HUES48 (cell line): ENCODE measurements around the gene PATZ1.
A peak's percentile ranks its signal among the peaks of the same experiment; 100 is the strongest.
"Not testable (repeated sequence)": the region's sequence is repeated elsewhere in the genome, so short reads cannot be mapped to it uniquely, and the experiment has no call there.

ENCODE experiments used
- H3K27ac ChIP-seq: one replicate; pipeline ENCODE4 v1.7.0; 2013; ENCODE audit warnings: low read depth, low read length, inconsistent platforms
- H3K27me3 ChIP-seq: 2 replicates; pipeline ENCODE4 v1.6.1; 2013; ENCODE audit warnings: mild to moderate bottlenecking, low read length; ENCODE audit not compliant: control insufficient read depth, insufficient read depth
- H3K36me3 ChIP-seq: 2 replicates; pipeline ENCODE4 v1.6.1; 2013; ENCODE audit warnings: low read length; ENCODE audit not compliant: control insufficient read depth, insufficient read depth
- H3K4me1 ChIP-seq: 2 replicates; pipeline ENCODE4 v1.6.1; 2013; ENCODE audit warnings: mild to moderate bottlenecking, low read length; ENCODE audit not compliant: control insufficient read depth, insufficient read depth
- H3K4me3 ChIP-seq: 2 replicates; pipeline ENCODE4 v1.5.1; 2013; ENCODE audit warnings: mild to moderate bottlenecking, low read depth, low read length
- H3K9ac ChIP-seq: 2 replicates; pipeline ENCODE4 v1.6.1; 2013; ENCODE audit warnings: mild to moderate bottlenecking, low read depth, low read length, moderate library complexity
- H3K9me3 ChIP-seq: 2 replicates; pipeline ENCODE4 v1.6.1; 2013; ENCODE audit warnings: low read length; ENCODE audit not compliant: control insufficient read depth, insufficient read depth

PATZ1 gene

GRCh38 chr22:31350410-31350863, 4.3 kb upstream of the PATZ1 start:
- H3K9me3 ChIP-seq, result no peaks in the 10 kb centered on the region
- H3K4me1 ChIP-seq, result peaks cover 3% of the 10 kb centered on the region
- H3K9ac ChIP-seq, result no peak overlapping the region
- no peaks in the 10 kb centered on the region for H3K36me3 ChIP-seq
- no peaks in the 10 kb centered on the region for H3K27me3 ChIP-seq
- H3K27ac ChIP-seq, result no peak overlapping the region
- no peak overlapping the region for H3K4me3 ChIP-seq

- H3K36me3 ChIP-seq, result no peaks in the 10 kb centered on the region
- no peak overlapping the region for H3K9ac ChIP-seq
- H3K4me1 ChIP-seq, result peaks cover 4% of the 10 kb centered on the region
- no peak overlapping the region for H3K27ac ChIP-seq
- no peaks in the 10 kb centered on the region for H3K27me3 ChIP-seq
- H3K9me3 ChIP-seq, result no peaks in the 10 kb centered on the region
- no peak overlapping the region for H3K4me3 ChIP-seq
Observed at GRCh38 chr22:31349960-31350359, 3.8 kb upstream of the PATZ1 start.

- Histone ChIP-seq H3K9ac (no peak overlapping the region), H3K27ac (no peak overlapping the region), H3K4me3 (no peak overlapping the region), H3K4me1 (peaks cover 16% of the 10 kb centered on the region), H3K9me3 (no peaks in the 10 kb centered on the region), H3K27me3 (no peaks in the 10 kb centered on the region), H3K36me3 (peaks cover 7% of the 10 kb centered on the region; the same call in 1 of the 2 replicates)
Observed at GRCh38 chr22:31348766-31349165, 2.6 kb upstream of the PATZ1 start.

GRCh38 chr22:31348009-31348337, 1.8 kb upstream of the PATZ1 start:
- not testable (repeated sequence) for H3K36me3 ChIP-seq, H3K27me3 ChIP-seq, H3K9me3 ChIP-seq
- Histone ChIP-seq H3K9ac (peak overlapping the region; percentile 91; the same call in 1 of the 2 replicates), H3K4me1 (peaks cover 22% of the 10 kb centered on the region), H3K27ac (peak overlapping the region; percentile 98), H3K4me3 (peak overlapping the region; percentile 84)

- Histone ChIP-seq H3K27me3 (no peaks in the 10 kb centered on the region), H3K9ac (peak overlapping the region; percentile 91), H3K9me3 (no peaks in the 10 kb centered on the region), H3K36me3 (peaks cover 13% of the 10 kb centered on the region), H3K4me1 (peaks cover 28% of the 10 kb centered on the region), H3K4me3 (peak overlapping the region; percentile 84), H3K27ac (peak overlapping the region; percentile 98)
Observed at GRCh38 chr22:31347251-31348008, 1.3 kb upstream of the PATZ1 start.

- Histone ChIP-seq H3K27me3 (no peaks in the 10 kb centered on the region), H3K9ac (peak overlapping the region; percentile 91), H3K4me3 (peak overlapping the region; percentile 84), H3K27ac (peak overlapping the region; percentile 98), H3K36me3 (peaks cover 19% of the 10 kb centered on the region), H3K4me1 (peaks cover 34% of the 10 kb centered on the region), H3K9me3 (no peaks in the 10 kb centered on the region)
Observed at GRCh38 chr22:31346733-31347250, 646 bp upstream of the PATZ1 start.

GRCh38 chr22:31345331-31346254, 553 bp downstream of the PATZ1 start:
- Histone ChIP-seq H3K9me3 (no peaks in the 10 kb centered on the region), H3K27ac (peak overlapping the region; percentile 98), H3K36me3 (peaks cover 31% of the 10 kb centered on the region), H3K4me1 (peaks cover 35% of the 10 kb centered on the region), H3K4me3 (peak overlapping the region; percentile 75), H3K27me3 (no peaks in the 10 kb centered on the region), H3K9ac (peak overlapping the region; percentile 90; the same call in 1 of the 2 replicates)

GRCh38 chr22:31344578-31345330, 1.4 kb downstream of the PATZ1 start:
- Histone ChIP-seq H3K9me3 (no peaks in the 10 kb centered on the region), H3K4me1 (peaks cover 35% of the 10 kb centered on the region), H3K27me3 (no peaks in the 10 kb centered on the region), H3K9ac (peak overlapping the region; percentile 66; the same call in 1 of the 2 replicates), H3K36me3 (peaks cover 39% of the 10 kb centered on the region), H3K4me3 (peak overlapping the region; percentile 75), H3K27ac (peak overlapping the region; percentile 98)

- no peaks in the 10 kb centered on the region for H3K27me3 ChIP-seq
- peak overlapping the region; percentile 88 for H3K27ac ChIP-seq
- no peaks in the 10 kb centered on the region for H3K9me3 ChIP-seq
- H3K36me3 ChIP-seq, result peaks cover 44% of the 10 kb centered on the region
- H3K9ac ChIP-seq, result peak overlapping the region; percentile 66
- peak overlapping the region; percentile 75 for H3K4me3 ChIP-seq
- peaks cover 37% of the 10 kb centered on the region for H3K4me1 ChIP-seq
Observed at GRCh38 chr22:31344256-31344577, 1.9 kb downstream of the PATZ1 start.

GRCh38 chr22:31343235-31344191, 2.6 kb downstream of the PATZ1 start:
- Histone ChIP-seq H3K27ac (peak overlapping the region; percentile 88), H3K4me3 (peak overlapping the region; percentile 75), H3K36me3 (peaks cover 49% of the 10 kb centered on the region), H3K9me3 (no peaks in the 10 kb centered on the region), H3K9ac (peak overlapping the region; percentile 66), H3K27me3 (no peaks in the 10 kb centered on the region), H3K4me1 (peaks cover 37% of the 10 kb centered on the region)
